NCI-H128 (cell line): ENCODE data around the gene OTOA.
"Not testable (repeated sequence)": the region's sequence is repeated elsewhere in the genome, so short reads cannot be mapped to it uniquely, and the experiment has no call there.

Experiments used
- DNase-seq: peaks from one replicate; lab custom pipeline; 2025; ENCODE audit not compliant: unreplicated experiment; lab: John Stamatoyannopoulos, UW

OTOA gene

DNA sequence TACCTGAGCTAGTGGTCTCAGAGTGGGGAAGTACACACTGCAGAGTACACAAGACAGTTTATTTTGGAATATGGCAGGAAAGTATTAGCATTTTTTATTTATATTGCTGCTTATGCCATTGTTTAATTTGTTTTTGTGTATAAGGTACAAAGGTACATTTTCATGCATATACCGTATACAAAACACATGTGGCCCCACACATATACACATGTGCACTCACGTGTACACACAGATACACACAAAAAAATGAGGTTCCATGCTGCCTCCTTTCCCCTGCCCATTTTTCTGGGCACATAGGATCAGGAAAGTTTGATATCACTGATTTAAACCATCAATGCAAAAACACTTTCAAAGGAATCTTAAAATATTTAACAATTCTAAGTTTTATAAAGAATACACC, 24.3 kb upstream of the OTOA start:
- DNase-seq, result no peak

DNA sequence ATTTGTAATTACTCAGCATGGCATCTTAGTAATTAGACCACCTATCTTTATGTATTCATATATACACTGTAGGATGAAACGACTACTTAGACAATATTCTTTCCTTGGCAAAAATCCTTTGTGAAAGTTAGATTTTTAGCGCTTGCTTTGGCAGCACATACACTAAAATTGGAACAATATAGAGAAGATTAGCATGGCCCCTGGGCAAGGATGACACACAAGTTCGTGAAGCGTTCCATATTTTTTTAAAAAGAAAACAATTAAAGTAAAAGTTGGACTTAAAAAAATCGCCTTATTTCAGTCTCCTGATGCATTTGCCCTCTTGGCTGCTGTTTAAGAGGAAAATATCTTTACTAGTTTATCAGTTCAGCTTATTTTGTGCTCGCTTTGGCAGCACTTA, 21.9 kb upstream of the OTOA start:
- DNase-seq, result no peak

DNA sequence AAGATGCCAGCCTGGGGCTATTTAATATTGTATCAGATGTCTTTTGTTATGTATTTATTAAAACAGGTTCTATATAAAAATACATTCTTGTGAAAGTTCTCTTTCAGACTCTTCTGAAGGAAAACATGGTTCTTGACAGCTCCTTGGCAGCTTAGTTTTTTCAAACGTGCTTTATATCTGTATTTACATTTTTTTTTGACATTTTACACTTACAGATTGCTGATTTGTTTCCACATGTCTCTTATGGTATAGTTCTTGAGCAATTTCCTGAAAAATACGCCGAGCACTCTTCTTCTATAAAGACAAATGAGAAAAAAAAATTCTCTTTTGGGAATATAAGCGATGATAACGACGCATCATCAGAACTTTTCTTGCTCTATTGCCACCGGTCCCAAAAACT, 20.9 kb upstream of the OTOA start:
- DNase-seq, result no peak

DNA sequence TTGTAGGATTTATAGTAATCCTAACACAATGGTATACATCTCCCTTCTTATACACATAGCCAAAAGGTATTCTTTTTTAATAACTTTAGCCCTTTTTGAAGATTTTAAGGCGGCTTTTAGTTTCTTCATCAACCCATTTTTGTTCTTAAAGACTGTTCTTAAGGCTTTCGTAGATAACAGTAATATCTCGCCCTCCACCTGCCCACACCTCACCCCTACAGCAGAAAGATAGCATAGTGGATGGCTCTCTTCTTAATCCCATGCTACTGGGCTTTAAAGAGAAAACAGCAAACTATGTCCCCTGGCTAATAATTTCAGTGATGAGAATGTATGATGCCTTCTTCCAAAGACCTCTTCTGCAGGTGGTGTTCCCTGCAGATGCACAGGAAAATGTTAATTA, 20.0 kb upstream of the OTOA start:
- no peak for DNase-seq

DNA sequence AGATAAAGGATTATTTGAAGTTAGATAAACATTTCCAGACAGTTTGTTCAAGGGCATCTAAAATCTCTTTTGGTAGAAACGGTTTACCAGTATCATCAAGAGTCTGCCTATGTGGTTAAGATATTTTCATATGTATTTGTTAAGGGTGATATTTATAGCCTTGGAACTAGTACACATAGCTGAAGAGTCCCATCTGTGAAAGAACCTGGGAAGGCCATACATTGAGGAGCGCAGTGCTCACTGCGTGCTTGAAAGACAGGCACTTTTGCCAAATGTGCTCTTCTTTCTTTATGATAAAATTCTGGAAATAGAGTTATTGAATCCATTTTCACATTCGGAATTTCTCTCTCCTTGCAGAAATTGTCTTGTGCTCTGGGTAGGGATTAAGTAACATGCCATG, 19.1 kb upstream of the OTOA start:
- no peak for DNase-seq

DNA sequence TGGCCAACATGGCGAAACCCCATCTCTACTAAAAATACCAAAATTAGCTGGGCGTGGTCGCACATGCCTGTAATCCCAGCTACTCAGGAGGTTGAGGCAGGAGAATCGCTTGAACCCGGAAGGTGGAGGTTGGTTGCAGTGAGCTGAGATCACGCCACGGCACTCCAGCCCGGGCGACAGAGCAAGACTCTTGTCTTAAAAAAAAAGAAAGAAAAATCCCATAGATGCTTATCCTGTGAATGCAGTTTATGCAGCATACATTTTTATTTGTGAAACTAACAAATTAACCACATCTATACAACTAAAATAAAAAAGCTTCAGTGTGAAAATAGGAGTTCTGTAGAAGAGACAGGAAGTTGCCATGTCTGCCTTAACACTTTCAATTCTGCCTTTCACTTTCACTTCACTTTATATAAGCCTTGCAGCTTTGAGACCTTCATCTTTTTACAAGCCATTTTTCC, 18.5 kb upstream of the OTOA start:
- no peak for DNase-seq

DNA sequence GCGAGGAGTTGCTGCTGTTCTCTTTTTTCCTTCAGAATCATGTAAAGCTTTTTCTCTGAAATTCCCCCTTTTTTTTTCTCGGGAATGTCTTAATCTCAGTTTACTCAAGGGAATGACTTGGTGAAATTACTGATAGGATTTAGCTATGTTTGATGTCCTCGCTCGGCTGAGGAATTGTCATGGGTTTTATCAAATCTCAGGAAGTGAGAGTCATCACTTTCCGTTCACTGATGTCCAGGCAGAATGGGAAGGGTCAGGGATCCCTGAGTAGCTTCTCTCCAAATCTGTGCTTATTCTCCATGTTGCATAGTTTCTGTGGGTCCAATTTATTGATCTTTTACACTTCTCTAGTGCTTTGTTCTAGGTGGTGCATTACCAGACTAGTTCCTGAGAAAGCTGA, 17.7 kb upstream of the OTOA start:
- DNase-seq, result no peak

DNA sequence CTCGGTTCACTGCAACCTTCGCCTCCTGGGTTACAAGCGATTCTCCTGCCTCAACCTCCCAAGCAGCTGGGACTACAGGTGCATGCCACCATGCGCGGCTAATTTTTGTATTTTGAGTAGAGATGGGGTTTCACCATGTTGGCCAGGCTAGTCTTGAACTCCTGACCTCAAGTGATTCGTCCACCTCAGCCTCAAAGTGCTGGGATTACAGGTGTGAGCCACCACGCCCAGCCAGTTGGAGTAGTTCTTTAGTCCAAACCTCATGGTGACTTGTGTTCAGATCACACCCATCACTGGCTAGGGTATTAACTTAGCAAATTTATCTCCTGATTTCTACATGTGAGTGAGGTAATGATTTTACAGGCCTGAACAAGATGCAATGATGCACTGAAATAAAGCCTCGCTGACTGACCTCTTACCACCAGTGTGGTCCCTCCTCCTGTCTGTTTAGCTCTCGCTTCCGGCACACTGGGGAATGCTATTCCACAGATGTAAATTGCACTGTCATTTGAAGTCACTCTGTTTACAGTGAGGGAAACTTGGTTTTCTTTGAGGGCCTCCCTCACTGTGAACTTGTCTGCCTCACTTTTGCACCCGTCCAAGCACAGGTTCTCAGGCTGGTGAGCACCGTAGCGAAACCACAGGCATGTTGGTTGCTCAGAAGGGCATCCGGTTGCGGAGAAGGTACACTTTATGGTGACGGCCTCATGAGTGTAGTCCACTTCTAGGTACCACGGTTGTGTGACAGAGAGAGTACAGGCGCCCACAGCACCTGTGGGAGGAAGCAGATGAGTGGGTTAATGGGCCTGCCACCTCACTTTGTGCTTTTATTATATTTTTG, 16.8 kb upstream of the OTOA start:
- no peak for DNase-seq

DNA sequence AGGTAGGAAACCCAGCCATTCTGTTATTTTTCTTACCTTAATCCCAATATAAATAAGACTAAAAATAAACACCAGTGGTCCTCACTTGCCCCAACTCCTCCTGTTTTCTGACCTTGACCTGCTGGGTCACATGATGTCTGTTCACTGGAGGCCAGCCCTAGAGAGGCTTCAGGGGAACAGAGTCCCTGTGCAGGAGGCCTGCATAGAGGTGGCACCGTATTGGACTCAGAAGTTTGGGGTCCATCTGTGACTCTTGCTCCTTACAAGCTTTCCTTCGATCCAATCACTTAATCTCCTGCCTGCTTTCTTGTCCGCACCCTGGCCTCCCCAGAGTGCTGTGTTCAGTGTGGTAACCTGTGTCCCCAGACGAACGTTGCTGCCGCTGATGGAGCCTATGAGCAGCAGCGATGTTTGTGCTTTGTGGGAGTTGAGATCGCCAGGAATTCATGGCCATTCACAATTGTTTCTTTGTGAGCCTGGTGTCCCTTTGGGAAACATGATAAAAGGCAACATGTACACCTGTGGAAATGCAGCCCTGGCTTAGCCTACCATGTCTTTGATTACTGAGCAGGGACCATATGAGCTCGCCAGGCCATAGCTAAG, 16.1 kb upstream of the OTOA start:
- no peak for DNase-seq

DNA sequence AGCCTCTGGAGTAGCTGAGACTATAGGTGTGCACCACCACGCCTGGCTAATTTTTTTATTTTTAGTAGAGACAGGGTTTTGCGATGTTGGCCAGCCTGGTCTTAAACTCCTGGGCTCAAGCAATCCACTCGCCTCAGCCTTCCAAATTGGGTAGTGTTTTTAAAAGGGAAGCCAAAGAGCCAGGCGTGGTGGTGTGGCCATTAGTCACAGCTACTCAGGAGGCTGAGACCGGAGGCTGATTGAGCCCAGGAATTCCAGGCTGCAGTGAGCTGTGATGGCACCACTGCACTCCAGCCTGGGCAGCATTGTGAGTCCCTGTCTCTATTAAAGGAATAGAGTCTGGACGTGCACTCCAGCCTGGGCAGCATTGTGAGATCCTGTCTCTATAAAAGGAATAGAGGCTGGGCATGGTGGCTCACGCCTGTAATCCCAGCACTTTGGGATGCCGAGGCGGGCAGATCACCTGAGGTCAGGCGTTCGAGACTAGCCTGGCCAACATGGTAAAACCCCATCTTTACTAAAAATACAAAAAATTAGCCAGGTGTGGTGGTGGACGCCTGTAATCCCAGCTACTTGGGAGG, 13.9 kb upstream of the OTOA start:
- DNase-seq, result not testable (repeated sequence)

DNA sequence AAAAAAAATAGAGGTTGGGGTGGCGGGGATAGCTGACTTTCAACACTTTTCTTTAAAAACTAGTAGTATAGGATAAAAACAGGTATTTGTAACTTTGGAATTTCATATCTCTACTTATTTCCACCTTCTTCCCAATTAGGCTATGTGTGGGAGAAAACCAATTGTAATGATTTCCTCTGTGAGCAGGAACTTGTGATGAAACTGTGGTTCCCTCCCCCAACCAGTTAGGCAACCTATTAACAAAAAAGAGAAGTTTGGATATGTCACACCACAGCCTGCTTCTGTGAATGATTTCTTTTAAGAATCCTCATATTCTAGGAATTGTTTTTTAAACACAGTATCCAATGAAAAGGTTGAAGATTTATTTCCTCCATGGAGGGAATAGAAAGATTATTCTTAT, 13.2 kb upstream of the OTOA start:
- DNase-seq, result no peak

DNA sequence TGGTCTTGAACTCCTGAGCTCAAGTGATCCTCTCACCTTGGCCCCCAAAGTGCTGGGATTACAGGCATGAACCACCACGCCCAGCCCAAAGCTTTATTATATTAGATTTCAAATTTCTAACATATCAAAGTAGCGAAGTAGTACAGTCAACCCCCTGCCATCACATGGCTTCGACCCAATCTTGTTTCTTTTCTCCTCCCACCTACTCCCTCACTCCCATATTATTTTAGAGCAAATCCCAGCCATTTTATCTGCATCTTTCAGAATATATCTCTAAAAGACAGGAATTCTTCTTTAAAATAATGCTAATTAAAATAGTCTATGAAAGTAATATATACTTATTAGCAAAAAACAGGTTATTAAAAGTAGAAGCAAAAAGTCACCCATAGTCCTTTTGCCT, 12.3 kb upstream of the OTOA start:
- no peak for DNase-seq

DNA sequence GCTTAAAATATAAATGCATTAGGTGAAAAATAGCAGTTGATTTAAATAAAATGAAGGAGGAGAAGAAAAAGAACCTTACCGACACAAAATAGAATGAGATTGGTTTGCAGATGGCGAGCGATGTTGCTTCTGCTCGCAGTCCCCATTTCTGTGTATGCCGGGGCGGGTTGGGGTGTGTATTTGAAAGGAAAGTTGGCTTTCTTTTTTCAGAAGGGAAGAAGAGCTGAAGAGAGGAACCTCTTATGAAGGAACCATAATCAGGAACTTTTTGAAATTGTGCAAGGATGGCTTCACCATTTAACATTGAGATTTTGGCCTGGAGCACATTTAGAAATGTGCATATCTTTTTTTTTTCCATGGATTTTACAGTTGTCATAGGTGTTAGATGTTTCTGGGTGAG, 11.3 kb upstream of the OTOA start, which contains the start of gene IGSF6:
TSS of gene IGSF6 (minus strand) at position 156 of the 400 bp plus-strand sequence. CDS start at position 146, 10 bp downstream.
- DNase-seq, result no peak

DNA sequence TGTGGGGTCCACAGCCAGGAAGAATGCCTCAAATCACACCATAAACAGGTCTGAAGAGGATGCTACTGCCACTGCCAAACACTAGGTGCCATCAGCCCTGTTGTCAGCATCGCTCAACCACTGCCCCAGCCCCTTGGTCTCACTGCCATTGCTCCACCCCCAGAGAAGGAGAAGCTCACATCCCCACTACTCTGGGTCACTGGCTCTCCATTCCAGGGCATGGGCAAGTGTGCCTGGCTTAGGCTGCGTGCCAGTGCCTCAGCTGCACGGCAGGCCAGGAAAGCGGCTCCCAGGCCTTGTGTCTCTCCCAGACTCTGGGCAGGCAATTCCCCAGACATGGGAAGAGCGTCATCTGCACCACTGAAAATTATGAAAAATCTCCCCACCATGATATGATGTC, 10.2 kb upstream of the OTOA start:
- DNase-seq, result no peak

DNA sequence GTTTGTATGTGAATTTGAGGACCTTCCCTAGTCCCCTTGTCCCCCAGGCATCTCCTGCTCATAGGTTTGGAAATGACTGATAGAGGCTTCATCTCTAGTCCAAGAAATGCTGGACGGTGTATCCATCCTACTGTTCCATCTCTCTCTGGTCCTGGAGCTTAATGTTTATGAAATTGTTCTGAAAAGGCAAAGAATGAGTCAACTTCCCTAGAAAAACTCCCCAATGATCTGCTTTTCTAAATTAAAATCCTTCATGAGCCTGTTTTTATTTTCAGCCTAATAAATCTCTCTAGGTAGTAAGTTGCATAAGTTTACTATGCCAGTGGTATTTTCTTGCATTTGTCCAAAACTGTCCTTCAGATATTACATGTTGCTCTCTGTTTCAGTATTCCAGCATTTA, 9.3 kb upstream of the OTOA start:
- DNase-seq, result no peak

DNA sequence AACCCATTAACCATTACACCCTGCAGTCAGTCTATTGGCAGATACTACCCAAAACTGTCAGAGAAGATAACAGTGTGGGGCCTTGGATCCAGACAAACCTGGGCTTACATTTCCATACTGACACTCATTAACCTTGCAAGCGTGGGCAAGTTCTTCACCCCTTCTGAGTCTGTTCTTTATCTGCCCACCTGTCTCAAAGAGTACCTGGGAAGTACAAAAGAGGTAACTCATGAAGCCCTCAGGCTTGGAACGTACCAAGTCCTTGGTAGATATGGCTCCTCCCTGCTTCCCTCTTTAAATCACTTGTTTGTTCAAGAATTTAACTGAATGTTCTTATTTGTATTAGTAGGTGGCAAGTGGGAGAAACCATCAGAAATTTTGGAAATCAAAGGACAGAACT, 8.9 kb upstream of the OTOA start:
- no peak for DNase-seq

DNA sequence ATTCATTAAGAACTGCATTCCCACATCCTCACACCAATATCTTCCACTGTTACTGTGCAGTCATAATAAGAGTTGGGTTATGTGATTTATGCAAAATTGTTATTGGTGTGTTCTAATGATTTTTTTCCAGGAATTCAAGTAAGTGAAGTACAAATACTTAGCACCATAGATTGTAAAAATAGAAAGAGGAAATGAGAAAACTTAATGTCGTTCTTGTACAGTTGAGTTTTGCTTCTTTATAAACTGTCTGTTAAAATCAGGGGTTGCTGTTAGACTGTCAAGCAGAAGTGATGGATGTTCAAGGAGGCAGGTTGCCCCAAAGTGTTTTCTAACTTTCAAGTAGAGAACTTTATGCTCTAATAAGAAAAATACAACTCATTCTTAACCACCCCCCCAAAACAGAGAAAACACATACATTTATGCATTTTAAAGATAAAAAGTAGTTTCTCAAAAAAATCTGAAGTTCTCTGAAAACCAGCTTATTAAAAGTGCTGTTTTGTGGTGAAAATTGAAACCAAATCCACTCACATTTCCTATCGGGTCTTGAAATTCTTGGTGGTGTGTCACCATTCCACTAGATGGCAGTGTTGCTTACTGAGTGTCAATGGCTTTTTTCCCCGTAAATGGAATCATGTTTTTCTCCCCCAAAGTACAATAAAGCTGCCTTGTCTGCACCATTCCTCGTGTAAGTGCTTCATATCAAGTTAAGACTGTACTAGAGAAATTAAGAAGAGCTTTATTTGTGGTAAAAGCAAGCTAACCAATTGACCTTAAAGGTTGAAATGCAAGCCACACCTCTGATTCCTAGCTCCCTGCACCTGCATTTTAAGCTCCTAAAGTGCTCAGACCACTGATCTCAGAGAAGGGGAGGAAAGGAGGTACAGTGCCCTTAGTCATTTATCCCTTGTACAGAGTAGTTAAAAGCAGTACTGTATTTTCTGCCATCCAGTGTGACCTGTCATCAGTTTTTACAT, 6.7 kb upstream of the OTOA start:
- DNase-seq, result no peak

DNA sequence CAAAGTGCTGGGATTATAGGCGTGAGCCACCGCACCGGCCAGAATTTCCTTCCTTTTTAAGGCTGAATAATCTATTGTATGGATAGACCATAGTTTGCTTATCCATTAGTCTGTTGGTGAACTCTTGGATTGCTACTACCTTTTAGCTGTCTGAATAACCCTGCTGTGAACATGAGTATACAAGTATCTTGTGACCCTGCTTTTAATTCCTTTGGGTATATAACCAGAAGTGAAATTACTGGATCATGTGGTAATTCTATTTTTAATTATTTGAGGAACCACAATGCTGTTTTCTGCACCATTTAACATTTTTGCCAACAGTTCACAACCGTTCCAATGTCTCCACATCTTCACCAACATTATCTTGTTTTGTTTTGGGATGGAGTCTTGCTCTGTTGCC, 4.6 kb upstream of the OTOA start:
- no peak for DNase-seq

DNA sequence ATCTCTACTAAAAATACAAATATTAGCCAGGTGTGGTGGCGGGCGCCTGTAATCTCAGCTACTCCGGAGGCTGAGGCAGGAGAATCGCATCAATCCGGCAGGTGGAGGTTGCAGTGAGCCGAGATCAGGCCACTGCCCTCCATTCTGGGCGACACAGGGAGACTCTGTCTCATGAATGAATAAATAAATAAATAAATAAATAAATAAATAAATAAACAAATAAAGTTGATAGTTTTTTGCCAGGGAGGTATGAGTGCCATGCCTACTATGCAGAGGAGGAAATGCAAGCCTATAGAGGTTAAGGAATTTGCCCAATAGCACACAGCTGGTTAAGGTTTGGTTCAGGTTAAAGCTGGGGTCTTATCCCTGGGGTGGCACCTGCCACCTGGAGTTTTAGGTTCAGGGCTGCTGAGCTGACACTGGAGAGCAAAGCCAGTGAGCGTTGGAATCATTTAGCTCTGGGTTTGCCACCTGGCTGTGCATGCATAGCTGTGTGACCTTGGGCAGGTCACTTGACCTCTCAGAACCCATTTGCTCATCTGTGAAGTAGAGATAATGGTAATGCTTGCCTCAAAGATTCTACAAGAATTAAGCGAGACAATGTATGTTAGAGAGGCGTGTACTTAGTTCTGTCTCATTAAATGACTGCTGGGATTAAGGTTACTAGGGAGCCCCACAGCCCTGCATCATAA, 1.2 kb downstream of the OTOA start:
- DNase-seq, result no peak

DNA sequence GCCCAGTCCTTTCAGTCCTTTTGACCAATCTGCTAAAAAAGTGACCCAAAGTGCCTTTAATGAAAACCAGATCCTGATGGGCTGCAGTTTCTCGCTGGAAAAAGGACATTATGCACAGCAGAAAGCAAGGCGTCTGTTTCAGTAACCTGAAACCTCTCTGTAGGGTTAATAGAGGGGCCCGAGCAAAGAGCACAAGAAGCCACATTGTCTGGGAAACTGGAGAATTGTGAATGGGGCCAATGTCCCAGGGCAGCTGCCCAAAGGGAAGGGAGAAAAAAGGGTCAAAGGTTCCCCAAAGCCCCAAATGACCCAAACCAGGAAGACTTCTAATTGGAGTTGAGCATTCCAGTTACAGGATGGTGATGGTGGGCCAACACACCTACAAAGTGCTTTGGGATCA, 3.0 kb downstream of the OTOA start:
- no peak for DNase-seq

DNA sequence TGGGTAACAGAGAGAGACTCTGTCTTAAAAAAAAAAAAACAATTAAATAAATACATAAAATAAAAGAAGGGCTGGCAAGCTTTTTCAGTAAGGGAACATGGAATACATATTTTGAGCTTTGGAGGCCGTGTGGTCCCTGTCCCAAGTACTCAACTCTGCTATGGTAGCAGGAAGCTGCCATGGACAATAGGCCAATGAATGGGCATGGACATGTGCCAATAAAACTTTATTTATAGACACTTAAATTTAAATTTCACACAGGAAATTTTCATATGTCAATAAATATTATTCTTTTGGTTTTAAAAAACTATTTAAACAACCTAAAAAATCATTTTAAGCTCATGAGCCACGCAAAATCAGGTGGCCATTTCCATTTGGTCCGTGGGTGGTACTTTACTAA, 3.8 kb downstream of the OTOA start:
- DNase-seq, result no peak
